HFFc6 (cell line): ENCODE data around the gene PIKFYVE. TPM values are rescaled to one million over a fixed set of nuclear protein-coding genes. Genes with fewer than 3 reads are reported as not detected.

Experiments used
- DNase-seq: peaks from one replicate; pipeline ENCODE4 v3.0.0-alpha.2; 2018
- H3K27ac Mint-ChIP-seq: 2 replicates; pipeline ENCODE4 v1.8.0; 2020; ENCODE audit warnings: mild to moderate bottlenecking, mixed read lengths
- H3K27me3 Mint-ChIP-seq: 2 replicates; pipeline ENCODE4 v1.8.0; 2021; ENCODE audit warnings: mild to moderate bottlenecking, moderate library complexity, mixed read lengths; ENCODE audit not compliant: insufficient read depth
- H3K36me3 Mint-ChIP-seq: 2 replicates; pipeline ENCODE4 v1.8.0; 2021; ENCODE audit warnings: low read depth, mixed read lengths
- H3K4me1 Mint-ChIP-seq: 2 replicates; pipeline ENCODE4 v1.8.0; 2020; ENCODE audit warnings: low read depth, mixed read lengths
- H3K4me3 Mint-ChIP-seq: 2 replicates; pipeline ENCODE4 v1.8.0; 2020; ENCODE audit warnings: mild to moderate bottlenecking, moderate library complexity, mixed read lengths
- H3K9me3 Mint-ChIP-seq: 2 replicates; pipeline ENCODE4 v1.8.0; 2020; ENCODE audit warnings: mild to moderate bottlenecking, mixed read lengths
- CTCF ChIP-seq: fragments of 200-600 bp; sonication (generic); IDR thresholded peaks from 2 replicates; pipeline ENCODE4 v1.5.0; 2021; ENCODE audit warnings: antibody characterized with exemption, mild to moderate bottlenecking
- total RNA-seq, 6 experiments: library from RNA; stranded (reverse); fragmentation: NEBNext Ultra II Directional; extraction: Animal tissue kit (Norgen Biotek cat#: 25700); gene quantifications; 2 replicates in 1 of 6; 3 replicates in 5 of 6; pipeline ENCODE4 v1.2.3, GENCODE V29; 2021

PIKFYVE gene
- total RNA-seq, 6 experiments from 2014 or later = 17.2 to 22.0 (median 20.2) TPM

GRCh38 chr2:208280234-208280633 lies 14.2 kb downstream of the PIKFYVE start:
- no peaks in the 10 kb centered on the region for H3K27me3 Mint-ChIP-seq
- peaks cover 11% of the 10 kb centered on the region for H3K9me3 Mint-ChIP-seq
- peaks cover 31% of the 10 kb centered on the region for H3K4me1 Mint-ChIP-seq
- no peak overlapping the region for H3K27ac Mint-ChIP-seq
- no peak for TF ChIP-seq CTCF
- no peak overlapping the region for H3K4me3 Mint-ChIP-seq
- DNase-seq = no peak
- H3K36me3 Mint-ChIP-seq = peaks cover 67% of the 10 kb centered on the region

- no peaks in the 10 kb centered on the region for H3K27me3 Mint-ChIP-seq
- peak overlapping the region; percentile 23; the same call in 1 of the 2 replicates for H3K27ac Mint-ChIP-seq
- no peak overlapping the region for H3K4me3 Mint-ChIP-seq
- H3K36me3 Mint-ChIP-seq = peaks cover 60% of the 10 kb centered on the region
- TF ChIP-seq CTCF = no peak
- H3K9me3 Mint-ChIP-seq = peaks cover 11% of the 10 kb centered on the region
- H3K4me1 Mint-ChIP-seq = peaks cover 31% of the 10 kb centered on the region
- DNase-seq = peak; percentile 50
These were observed 14.9 kb downstream of the PIKFYVE start for GRCh38 chr2:208280933-208281332.

GRCh38 chr2:208285853-208286252 lies 19.8 kb downstream of the PIKFYVE start:
- no peak for TF ChIP-seq CTCF
- Mint-ChIP-seq H3K27ac (no peak overlapping the region), H3K36me3 (peaks cover 37% of the 10 kb centered on the region), H3K4me3 (no peak overlapping the region), H3K27me3 (no peaks in the 10 kb centered on the region; the same call in 1 of the 2 replicates), H3K4me1 (peaks cover 9% of the 10 kb centered on the region), H3K9me3 (peaks cover 3% of the 10 kb centered on the region; the same call in 1 of the 2 replicates)
- DNase-seq = no peak

- no peak for TF ChIP-seq CTCF
- Mint-ChIP-seq H3K4me1 (peaks cover 8% of the 10 kb centered on the region), H3K27me3 (no peaks in the 10 kb centered on the region; the same call in 1 of the 2 replicates), H3K27ac (no peak overlapping the region), H3K9me3 (peaks cover 5% of the 10 kb centered on the region; the same call in 1 of the 2 replicates), H3K36me3 (peaks cover 41% of the 10 kb centered on the region), H3K4me3 (no peak overlapping the region)
- DNase-seq = no peak
These were observed 28.5 kb downstream of the PIKFYVE start for GRCh38 chr2:208294482-208295024.

- no peak for TF ChIP-seq CTCF
- peaks cover 8% of the 10 kb centered on the region for H3K4me1 Mint-ChIP-seq
- H3K9me3 Mint-ChIP-seq = peaks cover 2% of the 10 kb centered on the region; the same call in 1 of the 2 replicates
- H3K36me3 Mint-ChIP-seq = peaks cover 31% of the 10 kb centered on the region
- no peak overlapping the region for H3K27ac Mint-ChIP-seq
- H3K4me3 Mint-ChIP-seq = no peak overlapping the region
- H3K27me3 Mint-ChIP-seq = no peaks in the 10 kb centered on the region; the same call in 1 of the 2 replicates
- no peak for DNase-seq
These were observed 29.8 kb downstream of the PIKFYVE start for GRCh38 chr2:208295834-208296233.
